ENCODE measurements around the gene IL20RB. TPM values are rescaled to one million over a fixed set of nuclear protein-coding genes. Genes with fewer than 3 reads are reported as not detected.

IL20RB gene
- total and polyA plus RNA-seq, 2 donors (not counting 3 experiments of a cell fraction or from before 2014, with no cell fraction given): 0.79 to 1.6 TPM

DNA sequence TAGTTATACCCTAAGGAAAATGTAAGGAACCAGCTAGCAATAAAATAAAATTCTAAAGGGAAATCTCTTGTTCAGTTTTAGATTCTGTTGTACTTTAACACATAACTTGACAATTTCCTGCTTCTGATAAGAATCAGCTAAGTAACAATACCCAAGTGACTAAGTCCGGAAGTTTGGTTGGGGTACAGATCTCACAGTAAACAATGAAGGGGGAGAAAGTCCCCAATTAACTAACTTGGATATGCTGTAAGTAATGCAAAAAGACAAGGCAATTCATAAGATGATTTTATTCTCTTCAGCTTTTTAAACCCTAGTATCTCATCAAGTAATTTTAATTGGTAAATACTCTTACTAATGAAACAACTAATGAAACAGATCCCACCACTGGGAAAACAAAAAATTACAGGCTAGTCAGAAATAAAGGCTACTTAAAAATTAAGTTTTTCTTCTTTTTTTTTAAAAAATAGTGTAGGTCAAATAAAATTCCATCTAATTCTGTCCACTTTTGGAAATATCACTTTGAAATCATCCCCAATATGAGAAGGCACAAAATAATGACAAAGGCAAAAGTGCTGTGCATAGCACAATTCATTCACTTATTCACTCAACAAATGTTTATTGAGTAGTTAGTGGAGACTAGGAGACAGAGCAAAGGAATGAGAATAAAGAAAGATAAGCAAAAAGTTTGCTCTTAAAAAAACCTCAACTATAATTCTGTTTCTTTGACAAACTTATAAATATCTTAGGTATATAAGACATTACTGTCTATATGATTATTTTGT is 37.8 kb upstream of the IL20RB start:
- TSS peak; percentile 69 for BruUV-seq (replicated peaks)
- H3K27me3 ChIP-seq (ENCODE audit: control insufficient read depth in 2 of 2, insufficient read depth in 2 of 2, low read length in 2 of 2): no peaks in the 10 kb centered on the region
- FAIRE-seq: peak; percentile 85
- POLR2A ChIA-PET: interaction anchor here (0.6 to 1.1 kb wide), 3 partner anchors 19 to 167 kb away, joined by 4 to 9 read pairs (median 4); partner anchors contain the start of genes NCK1 and STAG1
- intact Hi-C loops (cut with micrococcal nuclease): loop anchor here (1.0 to 2.0 kb wide), 5 partner anchors 18 to 102 kb away; partner anchors contain the start of gene NCK1
- peak overlapping the region; percentile 66 for H3K9ac ChIP-seq (replicated peaks; ENCODE audit: extremely low read depth, insufficient read depth, low read length)
- TF ChIP-seq POLR2AphosphoS5 (IDR thresholded peaks at IDR 0.05; ENCODE audit: insufficient read depth, low read depth, low read length) (peak; percentile 71), MAX (IDR thresholded peaks at IDR 0.05; ENCODE audit: insufficient read depth, insufficient read length) (no peak), GATA2 (IDR thresholded peaks at IDR 0.05; ENCODE audit: insufficient read depth, insufficient read length, low read depth, low read length) (peak; percentile 97), EZH2 (IDR thresholded peaks at IDR 0.05; ENCODE audit: borderline replicate concordance, low read depth, low read length, severe bottlenecking) (no peak), FOS (IDR thresholded peaks at IDR 0.05; ENCODE audit: borderline replicate concordance, insufficient read depth, low read length) (peak; percentile 84), MYC (IDR thresholded peaks at IDR 0.05; ENCODE audit: low read depth, low read length) (no peak), POLR2A (IDR thresholded peaks at IDR 0.05; ENCODE audit: low read depth, low read length) (peak; percentile 64), JUN (IDR thresholded peaks at IDR 0.05; ENCODE audit: borderline replicate concordance, insufficient read depth, insufficient read length, low read depth) (peak; percentile 96), CTCF (IDR thresholded peaks at IDR 0.05; ENCODE audit: extremely low read depth in 1 of 2, insufficient read depth in 1 of 2, low read depth in 1 of 2, low read length in 2 of 2) (no peak)
- H3K4me2 ChIP-seq (ENCODE audit: insufficient read depth, low read length): peak overlapping the region; percentile 82
- H3K36me3 ChIP-seq (ENCODE audit: control insufficient read depth in 2 of 2, extremely low read depth in 1 of 2, insufficient read depth in 2 of 2, low read length in 2 of 2): no peaks in the 10 kb centered on the region
- no peak overlapping the region for H2AFZ ChIP-seq (ENCODE audit: low read depth, low read length)
- CTCF ChIA-PET: interaction anchor here (0.7 to 1.4 kb wide), 7 partner anchors 9 to 614 kb away, joined by 3 to 12 read pairs (median 3); partner anchors contain the start of gene NCK1
- peak overlapping the region in 1 of 3 experiments; percentile 9 for H3K4me3 ChIP-seq (replicated peaks in 1 of 3; ENCODE audit: insufficient read depth in 1 of 3, low read depth in 1 of 3, low read length in 3 of 3)
- peak overlapping the region; percentile 74 for H3K27ac ChIP-seq (ENCODE audit: insufficient read depth, low read depth, low read length)
- H3K9me3 ChIP-seq (replicated peaks; ENCODE audit: control insufficient read depth, insufficient read depth, low read length): no peaks in the 10 kb centered on the region
- peaks cover 32% of the 10 kb centered on the region for H3K4me1 ChIP-seq (ENCODE audit: control insufficient read depth, extremely low read depth, insufficient read depth, low read length)
- H4K20me1 ChIP-seq (replicated peaks; ENCODE audit: control insufficient read depth, extremely low read depth, insufficient read depth, low read length): no peaks in the 10 kb centered on the region
- no peaks in the 10 kb centered on the region for H3K9me1 ChIP-seq (replicated peaks; ENCODE audit: control insufficient read depth, extremely low read depth, insufficient read depth, low read length)
- DNase-seq (ENCODE audit: low read depth, low spot score): peak; percentile 92
- dilution Hi-C loops (cut with MboI; ENCODE audit: extremely low pct_ligation_motif_present, low sequenced_read_pairs): no loop called here
- peaks cover 75% of the 10 kb centered on the region for H3K79me2 ChIP-seq (ENCODE audit: control insufficient read depth, insufficient read depth, low read length)

Data from endothelial cell of umbilical vein (primary cell).